GM19043 (cell line): ENCODE measurements around the gene AK1.
"Not testable (repeated sequence)": the region's sequence is repeated elsewhere in the genome, so short reads cannot be mapped to it uniquely, and the experiment has no call there.

ENCODE experiments used
- ATAC-seq: cut with Tn5 transposase; IDR thresholded peaks from one replicate; pipeline ENCODE4 v1.9.1; 2021; ENCODE audit warnings: low read depth; ENCODE audit not compliant: unreplicated experiment

The AK1 gene

DNA sequence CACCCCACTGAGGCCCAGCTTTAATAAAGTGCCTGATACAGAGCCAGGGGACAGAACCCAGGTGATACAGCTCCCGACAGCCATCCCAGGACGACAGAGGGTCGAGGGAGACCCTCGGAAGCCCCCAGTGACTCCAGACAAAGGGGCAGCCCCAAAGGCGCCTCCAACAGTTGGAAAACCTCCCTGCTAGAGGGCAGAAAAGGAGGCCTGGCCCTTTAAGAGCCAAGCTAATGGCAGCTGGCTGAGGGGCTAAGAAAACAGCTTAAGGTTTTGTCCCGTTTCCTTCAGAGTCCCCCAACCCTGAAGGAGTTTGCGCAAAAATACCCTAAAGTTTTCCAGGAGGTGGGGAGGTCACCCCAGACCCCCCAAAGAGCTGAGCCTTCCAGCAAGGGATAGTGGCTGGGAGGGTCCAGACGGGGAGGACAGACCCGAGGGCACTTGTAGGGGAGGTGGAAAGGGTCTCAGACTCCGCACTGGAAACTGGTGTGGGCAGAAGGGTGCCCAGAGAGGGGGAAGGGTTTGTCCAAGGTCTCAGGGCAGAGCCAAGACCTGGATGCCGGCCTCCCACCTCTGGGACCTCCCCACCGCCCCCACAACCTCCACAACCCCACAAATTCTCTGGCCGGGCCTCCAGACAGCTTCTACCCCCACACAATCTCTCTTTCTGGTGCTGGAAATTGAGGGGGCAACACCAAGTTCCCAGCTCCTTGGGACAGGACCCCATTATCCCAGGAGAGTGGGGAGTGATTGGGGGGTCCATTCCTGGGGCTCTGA, 8.2 kb upstream of the AK1 start:
- no peak for ATAC-seq

DNA sequence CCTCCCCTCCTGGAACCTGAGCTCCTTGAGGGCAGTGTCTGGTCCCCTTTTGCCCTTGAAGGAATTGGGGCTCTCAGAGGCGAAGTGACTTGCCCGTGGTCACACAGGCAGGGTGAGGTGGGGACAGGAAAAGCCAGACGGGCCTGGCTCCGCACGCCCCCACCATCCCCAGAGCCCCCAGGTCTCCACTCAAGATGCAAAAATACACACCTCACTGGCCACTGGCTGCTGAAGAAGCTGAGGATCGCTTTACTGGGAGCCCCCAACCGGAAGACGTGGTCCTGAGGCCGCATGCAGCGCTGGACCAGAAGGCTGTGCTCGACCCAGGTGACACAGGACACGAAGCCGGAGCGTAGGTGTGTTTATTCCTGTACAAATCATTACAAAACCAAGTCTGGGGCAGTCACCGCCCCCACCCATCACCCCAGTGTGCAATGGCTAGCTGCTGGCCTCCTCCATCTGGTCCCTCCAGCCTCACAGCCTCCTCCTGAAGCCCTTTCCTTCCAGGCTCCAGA, 7.6 kb upstream of the AK1 start:
- no peak for ATAC-seq

DNA sequence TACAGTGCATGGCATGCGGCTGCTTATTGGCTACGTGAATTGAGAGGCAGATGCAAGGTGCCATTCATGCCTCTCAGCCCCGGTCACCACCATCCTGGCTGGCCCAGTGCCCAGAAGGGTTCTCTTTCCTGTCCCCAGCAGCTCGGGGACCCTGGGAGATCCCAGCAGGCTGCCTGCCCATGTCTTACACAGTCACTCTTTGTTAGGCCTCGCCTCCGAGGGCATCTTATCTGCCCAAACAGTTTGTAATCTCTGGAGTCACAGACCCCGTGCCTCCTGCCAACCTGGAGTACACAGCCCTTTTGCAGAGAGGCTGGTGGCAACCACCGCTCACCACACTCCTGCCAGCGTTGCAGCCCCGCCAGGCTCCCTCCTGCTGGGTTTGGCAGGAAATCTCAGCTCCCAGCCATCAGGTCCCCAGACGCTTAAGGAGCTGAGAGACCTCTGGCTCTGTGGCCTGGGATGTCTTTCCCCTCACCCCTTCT, 7.0 kb upstream of the AK1 start:
- no peak for ATAC-seq

DNA sequence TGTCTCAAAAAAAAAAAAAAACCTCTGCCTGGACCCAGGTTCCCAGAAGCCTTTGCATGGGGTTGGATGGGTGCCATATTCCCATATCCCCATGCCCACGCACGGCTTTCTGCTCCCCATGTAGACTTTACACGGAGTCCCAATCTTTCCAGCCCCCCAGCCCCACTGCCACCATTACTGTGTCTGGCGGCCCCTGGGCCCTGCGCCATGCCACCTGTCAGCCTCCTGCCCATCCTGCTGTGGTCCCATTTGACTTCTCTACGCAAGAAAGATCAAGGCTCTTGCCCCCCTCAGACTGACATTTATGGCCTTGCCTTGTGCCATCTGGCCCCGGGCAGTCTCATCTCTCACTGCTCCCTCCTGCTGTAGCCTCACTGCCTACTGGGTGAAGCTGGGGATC, 6.5 kb upstream of the AK1 start:
- no peak for ATAC-seq

DNA sequence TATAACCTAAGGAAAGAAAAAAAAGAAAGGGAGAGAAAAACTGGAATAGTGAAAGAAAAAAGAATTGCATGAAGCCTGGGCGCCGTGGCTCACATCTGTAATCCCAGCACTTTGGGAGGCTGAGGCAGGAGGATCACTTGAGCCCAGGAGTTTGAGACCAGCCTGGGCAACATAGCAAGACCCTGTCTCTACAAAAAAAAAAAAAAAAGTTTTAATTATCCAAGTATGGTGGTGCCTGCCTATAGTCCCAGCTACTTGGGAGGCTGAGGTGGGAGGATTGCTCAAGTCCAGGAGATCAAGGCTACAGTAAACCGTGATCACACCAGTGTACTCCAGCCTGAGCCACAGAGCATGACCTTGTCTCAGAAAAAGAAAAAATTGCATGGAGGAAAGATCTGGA, 4.2 kb upstream of the AK1 start:
- ATAC-seq = not testable (repeated sequence)

DNA sequence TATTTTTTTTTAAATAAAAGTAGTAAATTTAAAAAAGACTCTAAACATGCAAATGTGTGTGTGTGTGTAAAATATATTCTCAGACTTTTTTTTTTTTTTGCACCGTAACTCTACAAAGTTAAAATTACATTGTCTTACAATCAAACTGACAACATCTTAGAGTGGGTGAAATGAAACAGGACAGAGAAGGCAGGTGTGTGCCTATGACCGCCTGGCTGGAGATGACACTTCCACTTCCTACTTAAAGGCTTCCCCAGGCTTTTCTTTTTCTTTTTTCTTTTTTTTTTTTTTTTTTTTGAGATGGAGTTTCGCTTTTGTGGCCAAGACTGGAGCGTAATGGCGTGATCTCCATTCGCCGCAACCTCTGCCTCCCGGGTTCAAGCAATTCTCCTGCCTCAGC, 2.7 kb upstream of the AK1 start:
- ATAC-seq = no peak

DNA sequence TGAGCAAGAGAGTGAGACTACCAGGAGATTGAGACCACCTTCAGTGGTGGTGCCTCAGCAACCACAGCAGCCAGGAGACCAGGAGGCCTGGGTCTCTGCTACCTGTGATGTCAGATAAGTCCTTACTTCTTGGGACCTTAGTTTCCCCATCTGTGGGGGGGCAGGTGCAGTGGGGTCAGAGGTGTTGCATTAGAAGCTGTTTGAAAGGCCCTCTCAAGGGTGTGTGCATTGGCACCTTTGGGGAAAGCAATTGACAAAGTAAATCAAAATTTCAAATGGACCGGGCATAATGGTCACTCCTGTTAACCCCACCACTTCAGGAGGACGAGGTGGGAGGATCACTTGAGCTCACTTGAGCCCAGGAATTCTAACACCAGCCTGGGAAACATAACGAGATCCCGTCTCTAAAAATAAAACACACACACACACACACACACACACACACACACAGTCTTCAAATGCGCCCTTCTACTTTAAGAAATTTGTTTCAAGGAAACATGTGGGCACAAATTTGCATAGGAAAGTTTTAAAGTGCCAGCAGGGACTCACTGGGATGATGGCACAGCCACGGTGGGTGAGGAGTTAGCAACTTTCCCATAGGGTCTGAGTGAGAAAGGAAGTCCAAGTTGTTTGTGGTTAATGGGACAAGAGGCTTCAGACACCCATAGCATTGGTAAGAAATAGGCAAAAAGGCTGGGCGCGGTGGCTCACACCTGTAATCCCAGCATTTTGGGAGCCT, 1.3 kb upstream of the AK1 start:
- no peak for ATAC-seq

DNA sequence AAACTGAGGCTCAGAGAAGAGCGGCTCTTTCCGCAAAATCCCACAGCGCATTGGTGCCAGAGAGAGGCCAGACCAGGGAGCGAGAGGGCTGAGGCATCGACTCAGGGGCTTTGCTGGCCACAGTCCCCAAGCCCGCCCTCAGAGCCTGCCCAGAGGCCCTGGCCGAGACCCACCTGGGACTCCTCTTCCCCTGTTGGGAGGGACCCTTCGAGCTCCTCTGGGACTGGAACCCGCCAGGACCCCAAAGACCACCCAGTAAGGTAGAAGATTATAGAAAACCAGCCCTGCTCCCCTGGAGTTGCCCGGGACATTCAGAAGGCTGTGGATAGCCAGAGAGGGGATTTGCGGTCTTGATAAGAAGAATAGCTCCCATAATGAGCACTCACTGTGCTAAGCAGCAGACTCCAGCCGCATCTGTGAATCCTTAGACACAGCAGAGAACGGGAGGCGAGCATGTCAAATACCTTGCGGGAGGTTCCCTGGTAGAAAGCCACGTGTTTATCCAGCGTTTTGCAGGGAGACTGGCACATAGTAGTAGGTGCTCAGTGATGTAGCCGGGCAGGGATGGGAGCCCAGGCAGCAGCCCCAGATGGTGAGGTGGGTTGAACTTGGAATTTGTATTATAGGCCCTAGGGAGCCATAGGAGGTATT, 651 bp upstream of the AK1 start:
- no peak for ATAC-seq

DNA sequence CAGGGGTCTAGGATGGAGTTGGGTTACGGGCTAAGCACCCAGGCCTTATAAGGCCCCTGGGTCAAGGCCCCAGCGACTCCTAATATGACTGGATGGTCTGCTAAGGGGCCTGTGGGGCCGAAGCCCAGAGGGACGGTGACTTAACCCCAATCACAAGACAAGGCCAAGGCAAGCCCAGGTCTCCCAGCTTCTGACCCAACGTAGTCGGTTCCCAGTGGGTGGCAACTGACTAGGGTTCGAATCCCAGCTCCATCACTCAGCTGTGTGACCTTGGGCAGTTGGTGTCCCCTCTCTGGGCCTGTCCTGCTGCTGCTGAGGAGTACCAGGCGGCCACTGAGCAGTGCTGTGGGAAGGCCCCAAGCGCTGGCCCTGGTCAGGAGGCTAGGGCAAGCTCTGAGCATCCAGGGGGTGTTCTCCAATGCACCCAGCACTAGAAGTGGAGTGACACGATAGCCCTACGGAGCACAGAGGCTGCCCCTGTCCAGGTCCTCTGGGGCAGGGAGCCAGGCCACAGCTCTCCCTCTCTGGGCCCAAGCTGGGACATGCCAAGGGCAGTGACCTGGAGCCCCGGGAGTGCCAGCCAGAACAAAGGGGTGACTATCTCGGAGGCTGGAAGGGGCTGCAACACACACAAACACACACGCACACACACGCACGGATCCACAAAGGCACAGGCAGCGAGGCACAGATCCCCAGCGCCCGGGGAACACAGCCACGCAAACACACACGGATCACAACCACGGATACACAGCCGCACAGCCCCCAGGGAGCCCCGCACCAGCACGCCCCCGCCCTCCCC, 512 bp downstream of the AK1 start:
- no peak for ATAC-seq

DNA sequence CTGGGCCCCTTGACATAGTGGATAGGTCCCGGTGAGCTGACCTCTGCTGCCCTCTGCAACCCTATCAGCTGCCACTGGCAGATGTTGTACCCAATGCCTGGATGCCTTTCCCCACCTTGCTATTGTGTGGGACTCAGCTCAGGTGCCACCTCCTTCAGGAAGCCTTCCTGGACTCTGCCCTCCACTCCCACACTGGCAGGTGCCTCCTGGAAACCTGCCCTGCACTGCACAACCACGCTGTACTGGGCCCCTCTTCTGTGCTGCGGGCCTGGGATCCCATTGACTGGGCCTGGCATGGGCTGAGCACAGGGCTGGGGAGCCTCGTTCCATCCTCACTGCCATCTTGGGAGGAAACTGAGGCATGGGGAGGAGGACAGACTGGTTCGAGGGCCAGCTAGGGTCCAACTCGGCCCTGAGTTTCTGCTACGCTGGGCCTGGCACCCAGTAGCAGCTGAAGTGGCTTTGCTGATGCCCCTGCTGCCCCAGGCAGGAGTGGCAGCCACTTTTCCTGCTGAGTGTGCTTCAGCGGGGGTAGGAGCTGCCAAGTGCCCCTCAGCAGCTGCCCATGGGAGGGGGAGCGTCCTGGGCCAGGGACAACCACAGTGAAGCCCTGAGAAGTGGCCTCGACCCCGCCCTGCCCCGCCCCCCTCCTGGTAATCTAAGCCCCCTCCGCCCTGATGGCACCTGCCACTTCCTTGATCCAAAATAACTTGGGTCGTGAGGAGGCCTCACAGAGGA, 1.3 kb downstream of the AK1 start:
- ATAC-seq = no peak

DNA sequence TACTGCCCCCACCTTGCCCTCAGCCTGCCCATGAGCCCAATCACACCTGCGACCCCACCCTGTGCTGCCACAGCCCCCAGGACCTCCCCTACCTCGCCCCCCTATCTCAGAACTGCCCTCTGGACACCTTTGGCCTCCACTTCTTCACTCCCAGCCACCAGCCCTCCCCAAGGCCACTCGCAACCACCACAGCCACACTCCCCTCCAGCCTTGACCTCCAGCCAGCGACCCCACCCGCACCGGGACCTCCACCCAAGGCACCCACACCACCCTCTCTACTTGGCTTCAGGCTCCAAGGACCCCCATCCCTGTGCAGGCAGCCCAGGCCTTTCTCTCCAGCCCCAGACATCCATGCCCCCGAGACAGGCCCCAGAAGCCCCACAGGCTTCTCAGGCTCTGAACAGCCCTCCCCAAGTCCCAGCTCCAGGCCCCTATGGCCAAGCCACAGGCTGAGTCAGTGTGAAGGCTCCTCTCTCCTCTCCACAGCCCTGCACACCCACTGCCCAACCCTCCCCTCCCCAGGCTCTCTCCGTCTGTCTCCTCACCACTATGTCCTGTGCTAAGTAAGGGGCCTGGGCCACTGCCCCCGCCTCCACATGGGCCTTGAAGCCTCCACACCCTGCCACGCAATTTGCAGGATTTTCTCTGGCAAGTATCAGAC, 2.0 kb downstream of the AK1 start:
- no peak for ATAC-seq

DNA sequence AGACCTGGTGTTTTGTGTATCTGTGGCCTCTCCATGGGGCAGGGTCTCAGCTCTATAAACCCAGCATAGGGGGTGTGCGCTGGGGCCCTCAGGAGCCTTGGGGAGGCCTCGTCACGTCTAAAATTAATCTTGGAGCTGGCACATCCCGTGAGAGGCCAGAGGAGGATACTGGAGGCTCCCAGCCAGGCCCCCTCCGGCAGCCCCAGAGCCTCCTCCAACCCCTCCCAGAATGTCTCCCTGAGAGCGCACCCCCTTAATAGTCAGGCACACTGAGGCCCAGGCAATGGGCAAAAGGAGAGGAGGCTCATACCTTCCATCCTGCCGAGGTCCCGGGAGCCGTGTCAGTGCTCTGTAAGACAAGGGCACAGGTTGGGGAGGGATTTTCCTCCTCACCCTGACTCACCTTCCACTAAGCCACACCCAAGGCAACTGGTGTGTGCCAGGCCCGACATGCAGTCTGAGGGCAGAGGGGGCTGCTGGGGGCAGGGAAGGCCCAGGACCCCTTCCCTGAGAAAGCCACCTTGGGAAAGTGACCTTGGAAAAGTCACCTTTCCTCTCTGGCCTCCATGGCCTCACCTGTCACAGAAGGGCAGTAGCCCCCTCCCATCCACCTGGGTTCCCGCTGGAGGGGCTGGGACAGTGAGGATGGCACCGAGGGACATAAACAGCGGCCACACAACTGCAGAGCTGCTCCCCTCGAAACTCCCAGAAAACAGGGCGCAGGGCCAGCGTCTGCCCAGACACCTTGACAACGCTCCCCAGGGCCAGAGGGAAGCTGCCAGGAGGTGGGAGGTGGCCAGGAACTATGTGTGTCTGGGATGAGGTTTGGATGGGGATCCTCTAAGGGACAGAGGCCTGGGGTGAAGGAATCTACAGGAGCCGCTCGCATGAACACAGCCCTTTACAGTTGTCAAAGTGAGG, 2.9 kb downstream of the AK1 start:
- ATAC-seq = no peak

DNA sequence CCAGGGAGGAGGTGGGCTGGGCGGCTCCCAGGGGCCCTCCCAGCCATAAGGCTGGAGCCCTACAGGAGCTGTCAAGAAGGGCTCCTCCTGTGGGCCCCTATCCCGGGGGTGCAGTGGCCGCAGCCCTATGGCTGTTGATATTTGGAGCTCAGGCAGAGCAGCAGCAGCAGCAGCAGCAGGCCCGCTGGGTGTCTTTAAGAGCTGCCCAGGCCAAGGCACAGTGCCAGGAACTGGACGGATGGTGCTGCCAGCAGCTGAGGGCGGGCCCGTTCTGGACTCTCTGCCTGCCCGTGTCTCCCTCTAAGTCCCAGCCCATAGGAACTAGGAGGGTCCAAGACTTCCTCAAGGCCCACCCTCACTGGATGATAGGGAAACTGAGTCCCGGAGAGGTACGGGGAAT, 3.6 kb downstream of the AK1 start:
- ATAC-seq = no peak

DNA sequence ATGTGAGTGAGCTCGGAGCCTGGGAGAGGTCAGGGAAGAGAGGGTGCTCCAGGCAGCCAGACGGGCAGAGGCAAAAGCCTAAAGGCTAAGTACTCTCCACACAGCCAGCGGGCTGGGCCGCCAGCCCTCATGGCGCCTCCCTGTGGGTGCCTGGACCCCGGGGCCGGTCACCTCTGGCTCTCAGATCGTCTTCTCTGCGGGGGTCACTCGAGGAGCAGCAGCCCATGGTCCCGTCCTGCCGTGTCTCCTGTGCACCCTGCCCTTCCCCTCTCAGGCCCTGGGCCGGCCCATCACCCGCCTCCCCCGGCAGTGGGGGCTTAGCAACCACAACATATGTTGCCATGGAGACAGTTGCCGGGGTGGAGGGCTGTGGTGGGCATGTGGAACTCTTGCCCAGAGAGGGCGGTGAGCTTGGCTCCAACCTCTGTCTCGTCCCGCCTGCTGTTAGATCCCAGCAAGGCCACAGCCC, 4.2 kb downstream of the AK1 start:
- ATAC-seq = no peak

DNA sequence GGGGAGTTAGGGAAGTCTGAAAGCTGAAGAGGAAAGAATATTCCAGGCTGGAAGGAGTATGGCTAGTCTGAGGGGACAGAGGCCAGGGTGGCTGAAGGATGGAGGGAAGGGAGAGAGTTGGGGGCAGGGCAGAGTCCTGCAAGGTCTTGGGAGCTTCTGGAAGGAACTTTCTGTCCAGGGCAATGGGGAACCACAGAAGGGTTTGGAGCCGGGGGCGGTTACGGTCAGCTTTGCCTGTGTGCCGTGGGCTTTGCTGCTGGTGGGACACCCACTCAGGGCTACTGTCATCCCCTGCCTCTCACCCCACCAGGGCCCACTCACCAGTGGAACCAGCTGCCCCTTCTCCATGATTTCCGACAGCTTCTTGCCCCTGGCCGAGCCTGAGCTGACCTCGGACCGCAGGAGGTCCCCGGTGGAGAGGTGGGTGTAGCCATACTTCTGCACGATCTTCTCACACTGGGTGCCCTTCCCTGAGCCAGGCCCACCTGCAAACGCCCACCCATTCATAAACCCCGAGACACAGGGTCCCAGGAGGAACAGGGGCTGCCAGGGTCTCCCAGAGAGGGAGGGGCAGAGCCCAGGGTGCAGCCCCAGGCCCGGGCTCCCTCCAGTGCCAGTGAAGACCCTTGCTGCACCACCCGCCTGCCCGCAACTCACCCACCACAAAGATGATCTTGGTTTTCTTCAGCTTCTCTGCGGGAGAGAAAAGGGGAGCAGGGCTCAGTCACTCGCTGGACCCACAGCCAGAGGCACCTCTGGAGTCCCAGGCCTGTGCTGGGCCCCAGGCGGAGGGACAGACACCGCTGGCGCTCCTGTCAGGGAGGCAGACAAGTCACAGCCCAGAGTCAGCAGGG, 4.9 kb downstream of the AK1 start:
- no peak for ATAC-seq

DNA sequence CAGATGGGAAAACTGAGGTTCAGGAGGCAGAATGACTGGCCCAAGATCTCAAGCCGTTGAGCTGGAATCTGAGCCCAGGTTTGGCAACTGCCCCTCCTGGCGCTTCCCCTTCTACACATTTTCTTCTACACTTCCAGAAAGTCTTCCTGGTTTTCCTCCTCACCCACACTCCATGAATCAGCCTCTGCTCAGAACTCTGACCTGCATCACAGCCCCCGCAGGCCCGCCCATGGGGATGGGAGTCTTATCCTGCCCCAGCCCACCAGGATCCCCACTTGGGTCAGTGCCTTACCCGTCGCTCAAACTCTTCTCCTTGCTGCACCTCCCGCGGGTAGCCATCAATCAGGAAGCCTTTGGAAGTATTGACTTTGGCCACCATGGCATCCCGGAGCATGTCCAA, 5.9 kb downstream of the AK1 start:
- no peak for ATAC-seq

DNA sequence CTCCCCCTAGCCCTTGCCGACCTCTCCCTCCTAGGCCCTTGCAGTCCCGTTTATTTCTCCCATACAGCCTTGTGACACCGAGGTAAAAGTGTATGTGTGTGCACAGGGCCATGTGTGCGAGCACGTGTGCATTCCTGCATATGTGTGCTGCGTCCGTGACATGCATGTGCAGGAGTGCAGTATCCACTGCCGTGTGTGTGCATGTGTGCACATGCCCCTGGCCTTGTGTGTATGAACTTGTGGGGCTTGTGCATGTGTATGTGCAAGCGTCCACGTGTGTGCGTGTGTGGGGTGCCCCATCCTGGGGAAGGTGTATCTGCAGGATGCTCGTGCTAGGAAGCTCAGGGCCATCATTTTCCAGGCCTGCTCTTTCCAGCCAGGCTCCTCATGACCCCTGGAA, 6.6 kb downstream of the AK1 start:
- no peak for ATAC-seq
